GM21515 (cell line): ENCODE measurements around the gene HRH2.
"Not testable (repeated sequence)": the region's sequence is repeated elsewhere in the genome, so short reads cannot be mapped to it uniquely, and the experiment has no call there.

Experiments
- ATAC-seq: cut with Tn5 transposase; IDR thresholded peaks from one replicate; pipeline ENCODE4 v1.9.1; 2021; ENCODE audit not compliant: unreplicated experiment

The HRH2 gene

DNA sequence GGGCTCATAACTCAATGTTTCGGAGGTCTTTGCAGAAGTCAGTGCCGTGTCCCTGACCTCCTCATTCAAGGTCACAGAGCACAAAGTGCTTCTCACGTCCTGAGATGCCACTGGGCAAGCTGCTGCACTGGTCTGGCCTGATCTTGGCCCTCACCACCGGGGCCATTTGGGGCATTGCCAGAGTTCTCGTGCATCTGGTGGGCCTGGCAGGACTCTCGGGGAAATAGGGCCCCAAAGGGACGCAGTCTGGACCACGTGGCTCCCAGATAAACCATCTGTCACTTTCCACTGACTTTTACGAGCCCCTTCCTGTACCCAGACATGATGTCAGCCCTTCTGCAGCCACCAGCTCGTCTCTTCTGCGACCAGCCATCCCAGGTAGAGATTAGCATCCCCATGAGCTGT, 54.8 kb downstream of the HRH2 start:
- ATAC-seq: no peak

DNA sequence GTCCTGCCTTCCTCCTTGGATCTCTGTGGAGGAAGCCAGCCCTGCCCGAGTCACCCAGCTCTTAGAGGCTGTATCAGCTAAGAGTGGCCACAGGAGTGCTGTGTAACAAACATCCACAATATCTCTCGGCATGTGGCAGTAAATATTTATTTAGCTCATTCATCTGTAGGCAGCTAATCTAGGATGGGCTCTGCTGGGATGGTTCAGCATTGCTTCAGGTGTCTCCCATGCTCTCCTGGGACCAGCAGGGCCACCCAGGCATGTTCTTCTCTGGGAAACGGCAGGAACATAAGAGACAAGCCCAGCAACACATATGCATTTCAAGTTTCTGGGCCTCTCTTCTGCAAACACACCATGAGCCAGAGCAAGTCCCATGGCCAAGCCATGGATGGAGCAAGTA, 56.1 kb downstream of the HRH2 start:
- ATAC-seq: no peak

DNA sequence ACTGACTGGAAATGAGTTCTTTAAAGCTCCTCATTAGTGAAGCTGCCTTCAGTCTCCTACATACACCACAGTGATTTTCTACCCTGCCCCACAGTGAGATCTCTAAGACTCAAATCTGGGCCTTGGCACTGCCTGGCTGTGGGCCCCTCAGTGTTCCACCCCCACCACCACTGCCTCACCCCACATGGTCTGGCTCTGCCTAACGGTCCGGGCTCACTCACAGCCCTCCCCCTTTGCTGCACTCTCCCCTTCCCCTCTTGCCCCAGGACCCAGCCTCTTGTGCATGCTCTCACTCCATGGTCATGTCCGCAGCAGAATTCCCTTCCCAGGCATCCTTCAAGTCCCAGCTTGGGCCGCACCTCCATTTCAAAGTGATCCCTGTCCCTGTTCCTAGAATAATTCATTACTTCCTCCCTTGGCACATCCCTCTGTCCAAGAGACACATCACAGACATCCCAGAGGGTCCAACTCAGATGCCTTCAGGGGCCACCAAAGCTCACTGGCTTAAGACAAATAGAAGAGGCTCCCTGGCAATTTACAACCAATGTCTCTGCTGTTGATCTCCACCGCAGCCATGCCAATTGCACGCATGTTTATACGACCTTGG, 56.7 kb downstream of the HRH2 start:
- ATAC-seq: no peak

- no peak for ATAC-seq
Measured at GRCh38 chr5:175715627-175716522, 58.0 kb downstream of the HRH2 start.

DNA sequence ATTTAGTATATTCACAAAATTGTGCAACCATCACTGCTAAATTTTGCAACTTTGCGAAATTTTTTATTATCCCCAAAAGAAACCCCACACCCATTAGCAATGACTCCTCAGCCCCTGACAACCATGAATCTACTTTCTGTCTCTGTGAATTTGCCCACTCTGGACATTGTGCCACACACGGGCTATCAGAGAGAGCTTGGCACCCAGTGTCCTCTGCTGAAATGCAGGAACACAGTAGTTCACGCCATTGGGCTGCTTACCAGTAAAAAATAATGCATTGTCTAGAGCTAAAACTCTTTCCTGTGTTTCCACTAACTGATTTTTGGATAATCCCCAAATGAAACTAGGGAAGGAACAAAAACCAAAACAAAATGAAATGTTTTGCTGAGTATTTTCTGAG, 60.0 kb downstream of the HRH2 start:
- no peak for ATAC-seq

DNA sequence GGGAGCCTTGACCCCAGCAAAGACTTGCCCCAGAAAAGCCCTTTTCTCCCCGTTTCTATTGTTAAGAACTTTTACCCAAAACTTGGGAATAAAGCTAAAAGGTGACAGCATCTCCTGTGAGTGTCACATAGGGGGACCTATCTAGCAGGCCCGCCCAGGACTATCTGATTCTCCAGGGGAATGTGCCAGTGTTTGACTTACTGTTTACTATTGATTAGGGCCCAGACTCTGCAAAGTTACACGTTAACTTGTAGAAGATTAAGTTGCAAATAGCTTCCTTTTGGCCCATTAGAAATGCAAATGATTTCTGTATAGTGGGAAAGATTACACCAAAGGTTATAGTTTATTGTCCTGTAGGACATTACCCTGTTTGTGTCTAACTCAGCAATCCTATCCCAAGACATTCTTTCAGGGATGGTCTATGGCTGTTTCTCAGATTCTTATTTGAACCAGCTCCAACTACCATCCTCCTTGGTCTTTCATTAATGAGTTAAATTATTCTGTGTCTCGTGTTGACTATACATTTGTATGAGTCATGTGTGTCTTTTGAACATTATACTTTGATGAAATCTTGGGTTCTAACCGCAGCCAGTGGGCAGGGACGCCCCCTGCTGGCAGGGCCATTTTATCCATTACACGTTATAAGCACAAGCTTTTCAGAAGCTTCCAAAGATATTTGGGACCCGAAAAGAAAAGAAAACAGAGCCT, 60.7 kb downstream of the HRH2 start:
- no peak for ATAC-seq

DNA sequence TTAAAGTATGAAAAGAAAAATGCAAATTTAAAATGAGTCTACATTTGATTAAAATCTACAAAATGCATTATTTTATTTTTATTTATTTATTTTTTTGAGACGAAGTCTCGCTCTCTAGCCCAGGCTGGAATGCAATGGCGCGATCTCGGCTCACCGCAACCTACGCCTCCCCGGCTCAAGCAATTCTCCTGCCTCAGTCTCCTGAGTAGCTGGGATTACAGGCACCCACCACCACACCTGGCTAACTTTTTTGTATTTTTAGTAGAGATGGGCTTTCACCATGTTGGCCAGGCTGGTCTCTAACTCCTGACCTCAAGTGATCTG, 61.2 kb downstream of the HRH2 start:
- not testable (repeated sequence) for ATAC-seq

DNA sequence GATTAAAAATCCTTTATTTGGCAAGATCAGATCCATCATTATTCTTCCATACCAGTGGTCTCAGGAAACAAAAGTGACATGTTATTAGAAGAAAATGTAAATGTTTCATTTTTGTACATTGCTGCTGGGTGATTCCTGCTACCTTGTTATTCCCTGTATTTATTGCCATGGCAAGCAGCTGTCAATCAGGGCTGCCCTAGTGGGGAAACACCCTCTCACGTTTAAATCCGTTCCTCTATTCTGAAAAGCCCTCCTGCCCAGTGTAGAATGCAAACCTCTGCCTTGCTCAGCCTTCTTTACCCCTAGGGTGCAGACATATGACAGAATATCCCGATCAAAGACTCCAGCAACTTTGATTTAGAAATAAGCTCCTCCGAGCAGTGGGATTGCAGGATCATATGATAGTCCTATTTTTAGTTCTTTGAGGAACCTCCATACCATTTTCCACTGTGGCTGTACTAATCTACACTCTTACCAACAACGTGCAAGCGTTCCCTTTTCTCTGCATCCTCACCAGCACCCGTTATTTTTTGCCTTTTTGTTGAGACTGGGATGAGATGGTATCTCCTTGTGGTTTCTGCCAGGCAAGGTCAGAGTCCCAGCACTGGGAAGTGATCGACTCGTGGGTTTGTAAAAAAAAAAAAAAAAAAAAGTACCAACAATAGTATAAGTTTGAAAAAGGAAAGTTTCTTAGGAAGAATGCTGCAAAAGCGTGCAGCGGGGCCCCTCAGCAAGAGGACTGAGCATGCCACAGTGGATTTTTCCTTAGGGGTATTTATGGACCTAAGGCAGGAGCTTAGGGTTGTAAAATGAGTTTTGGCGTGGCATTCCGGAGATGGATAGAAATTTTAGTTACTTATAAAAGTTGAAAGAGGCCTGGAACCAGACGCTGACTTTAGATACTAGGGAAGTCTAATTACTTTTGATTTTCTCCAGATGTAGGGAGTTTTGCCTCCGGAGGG, 66.7 kb downstream of the HRH2 start:
- no peak for ATAC-seq

DNA sequence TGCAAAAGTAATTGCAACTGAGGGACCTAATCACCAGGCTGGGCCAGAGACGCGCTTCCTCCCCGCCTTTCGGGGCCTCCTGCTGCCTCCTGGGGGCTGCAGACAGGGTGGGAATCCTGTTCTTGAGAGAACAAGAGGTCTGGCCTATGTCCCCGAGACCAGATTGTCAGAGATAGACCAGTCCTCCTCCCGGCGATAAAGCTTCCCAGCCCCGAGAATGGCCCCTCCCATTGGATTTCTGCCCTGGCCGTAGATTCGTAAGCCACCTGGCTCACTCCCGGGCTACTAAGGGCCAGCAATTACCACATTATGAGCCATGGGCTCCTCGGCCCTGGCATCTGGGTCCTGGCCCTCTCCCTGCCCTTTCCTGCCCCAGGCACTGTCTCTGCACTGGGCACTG, 70.4 kb downstream of the HRH2 start:
- no peak for ATAC-seq

- no peak for ATAC-seq
Measured at GRCh38 chr5:175728885-175729828, 71.3 kb downstream of the HRH2 start.

DNA sequence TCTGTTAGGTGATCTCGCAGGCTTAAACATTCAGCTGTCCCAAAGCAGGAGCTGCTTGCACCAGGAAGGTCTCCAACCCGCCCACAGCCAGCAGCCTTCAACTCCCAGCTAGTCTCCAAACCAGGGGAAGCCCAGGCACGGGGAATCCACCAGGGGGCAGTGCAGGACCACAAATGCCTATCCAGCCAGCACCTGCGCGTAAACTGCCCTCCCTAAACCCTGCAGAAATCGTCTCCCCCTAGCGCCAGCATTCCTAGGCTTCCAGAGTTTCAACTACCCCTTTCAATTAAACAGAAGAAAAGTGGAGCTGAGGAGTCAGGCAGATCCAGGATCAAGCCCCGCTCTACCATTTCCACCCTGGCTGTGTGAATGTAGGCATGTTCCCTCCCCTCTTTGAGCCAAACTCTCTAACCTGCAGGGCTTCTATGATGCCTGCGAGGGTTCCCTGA, 72.0 kb downstream of the HRH2 start:
- peak; percentile 86 for ATAC-seq

GRCh38 chr5:175731172-175731571, 73.3 kb downstream of the HRH2 start:
- no peak for ATAC-seq

DNA sequence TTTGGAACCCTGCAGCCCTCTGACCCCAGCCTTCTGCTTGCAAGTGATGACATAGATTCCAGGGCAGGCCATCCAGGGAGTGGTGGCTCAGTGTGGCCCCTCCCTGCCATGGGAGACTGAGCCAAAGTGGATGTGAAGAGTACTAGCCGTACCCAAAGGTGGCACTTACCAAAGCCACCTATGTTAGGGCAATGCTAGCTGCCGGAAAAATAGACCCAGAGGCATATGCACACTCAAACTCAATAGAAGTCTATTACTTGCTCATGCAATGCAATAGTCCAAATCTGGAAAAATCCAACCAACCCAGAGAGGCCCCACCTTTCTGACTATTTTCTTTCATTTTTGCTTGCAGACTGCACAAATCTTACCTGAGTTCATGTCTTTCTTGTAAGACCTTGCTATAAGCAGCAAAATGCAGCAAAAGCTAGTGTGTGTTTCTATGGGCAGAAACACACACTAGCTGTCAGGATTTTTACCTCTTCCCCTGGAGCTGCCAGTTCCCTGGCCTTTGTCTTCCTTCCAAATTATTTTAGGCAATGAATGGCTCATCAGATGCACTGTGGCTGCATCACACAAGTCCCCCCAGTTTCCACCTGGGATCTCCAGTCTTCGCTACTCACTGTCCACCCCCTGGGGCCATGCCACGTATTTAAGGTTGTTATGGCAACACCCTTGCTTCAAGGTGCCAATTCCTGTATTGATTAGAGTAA, 74.0 kb downstream of the HRH2 start:
- no peak for ATAC-seq

DNA sequence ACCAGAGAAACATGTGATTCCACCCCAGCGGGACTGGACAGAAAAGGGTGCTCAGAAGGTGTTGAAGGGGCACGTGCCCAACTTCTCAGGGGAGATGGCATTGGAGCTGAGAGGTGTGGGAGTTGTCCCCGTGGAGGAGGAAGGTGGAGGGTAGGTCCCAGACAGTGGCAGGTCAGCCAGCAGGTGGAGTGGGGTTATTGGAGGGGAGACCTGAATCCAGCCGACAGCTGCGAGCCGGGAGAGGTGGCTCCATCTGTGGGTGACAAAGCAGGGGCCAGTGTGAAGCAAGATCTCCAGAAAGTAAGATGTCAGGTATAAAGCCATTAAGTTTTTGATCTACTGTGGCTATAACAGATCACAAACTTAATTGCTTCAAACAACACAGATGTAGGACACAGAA, 75.1 kb downstream of the HRH2 start:
- no peak for ATAC-seq

DNA sequence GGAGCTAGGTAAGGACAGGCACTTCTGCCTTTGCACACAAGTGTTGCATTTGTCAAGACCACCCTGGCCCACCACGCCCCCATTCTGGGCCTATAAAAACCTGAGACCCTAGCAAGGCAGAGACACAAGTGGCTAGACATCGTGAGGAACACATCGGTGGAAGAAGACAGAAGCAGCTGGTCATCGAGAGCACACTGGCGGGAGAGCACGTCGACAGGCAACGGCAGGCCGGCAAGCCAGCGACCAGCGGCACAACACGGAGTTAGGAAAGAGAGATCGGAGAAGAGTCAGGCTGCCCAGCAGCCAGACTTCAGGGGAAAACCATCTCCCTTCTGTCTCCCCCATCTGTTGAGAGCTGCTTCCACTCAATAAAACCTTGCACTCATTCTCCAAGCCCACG, 76.1 kb downstream of the HRH2 start:
- ATAC-seq: no peak

- no peak for ATAC-seq
Measured at GRCh38 chr5:175734501-175734900, 76.6 kb downstream of the HRH2 start.

- no peak for ATAC-seq
Measured at GRCh38 chr5:175735701-175736100, 77.8 kb downstream of the HRH2 start.

GRCh38 chr5:175736652-175737051, 78.8 kb downstream of the HRH2 start:
- ATAC-seq: no peak

DNA sequence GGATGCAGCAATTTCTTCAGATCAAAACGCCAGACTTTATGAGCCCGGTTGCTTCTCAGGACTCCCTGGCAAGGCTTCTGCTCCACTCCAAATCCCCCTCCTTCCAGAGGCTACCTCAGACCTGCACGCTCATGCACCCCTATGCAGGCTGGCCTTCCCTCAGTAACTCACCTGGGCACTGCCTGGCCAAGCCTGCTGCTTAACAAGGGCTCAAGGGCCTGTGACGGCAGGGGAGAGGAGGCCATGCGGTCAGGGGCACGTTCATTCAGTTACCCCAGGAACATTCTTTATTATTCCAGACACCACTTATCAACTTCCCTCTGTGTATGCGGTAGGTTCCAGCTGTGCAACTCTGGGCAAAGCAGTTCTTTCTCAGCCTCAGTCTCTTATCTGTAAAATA, 79.6 kb downstream of the HRH2 start:
- no peak for ATAC-seq
